Smooth muscle cell (in vitro differentiated cells): Measurements from ENCODE around the gene PMAIP1. TPM values are rescaled to one million over a fixed set of nuclear protein-coding genes. Genes with fewer than 3 reads are reported as not detected.

Experiments
- DNase-seq: peaks from one replicate; lab custom pipeline; 2025; ENCODE audit not compliant: unreplicated experiment; lab: John Stamatoyannopoulos, UW
- H2AFZ ChIP-seq: fragments of 200-600 bp; sonication (generic); 2 replicates; pipeline ENCODE4 v1.6.0; 2016; ENCODE audit warnings: antibody characterized with exemption, low read depth, mild to moderate bottlenecking
- H3F3A ChIP-seq: fragments of 200-600 bp; sonication (generic); 2 replicates; pipeline ENCODE4 v1.6.0; 2017; ENCODE audit warnings: antibody characterized with exemption, low read depth
- H3K27ac ChIP-seq: fragments of 200-600 bp; sonication (generic); 2 replicates; pipeline ENCODE4 v1.5.1; 2016; ENCODE audit warnings: low read depth, mild to moderate bottlenecking
- H3K27me3 ChIP-seq: fragments of 200-600 bp; sonication (generic); 2 replicates; pipeline ENCODE4 v1.6.1; 2016; ENCODE audit warnings: low read depth, mild to moderate bottlenecking
- H3K36me3 ChIP-seq: fragments of 200-600 bp; sonication (generic); 2 replicates; pipeline ENCODE4 v1.5.1; 2016; ENCODE audit warnings: low read depth
- H3K4me1 ChIP-seq: fragments of 200-600 bp; sonication (generic); 2 replicates; pipeline ENCODE4 v1.5.1; 2016; ENCODE audit warnings: low read depth
- H3K4me2 ChIP-seq: fragments of 200-600 bp; sonication (generic); 2 replicates; pipeline ENCODE4 v1.6.0; 2016; ENCODE audit warnings: mild to moderate bottlenecking
- H3K4me3 ChIP-seq: fragments of 200-600 bp; sonication (generic); 2 replicates; pipeline ENCODE4 v1.5.1; 2016; ENCODE audit warnings: mild to moderate bottlenecking
- H3K79me2 ChIP-seq: fragments of 200-600 bp; sonication (generic); 2 replicates; pipeline ENCODE4 v1.6.0; 2016; ENCODE audit warnings: low read depth, mild to moderate bottlenecking
- H3K9ac ChIP-seq: fragments of 200-600 bp; sonication (generic); 2 replicates; pipeline ENCODE4 v1.6.0; 2016; ENCODE audit warnings: low read depth
- H3K9me3 ChIP-seq: fragments of 200-600 bp; sonication (generic); replicated peaks from 2 replicates; pipeline ENCODE4 v1.5.1; 2016; ENCODE audit warnings: low read depth
- H4K20me1 ChIP-seq: fragments of 200-600 bp; sonication (generic); 2 replicates; pipeline ENCODE4 v1.6.0; 2016; ENCODE audit warnings: low read depth
- CTCF ChIP-seq: fragments of 200-600 bp; sonication (generic); IDR thresholded peaks from 2 replicates; pipeline ENCODE4 v1.5.1; 2017; ENCODE audit warnings: borderline replicate concordance, mild to moderate bottlenecking, antibody characterized with exemption; ENCODE audit not compliant: insufficient read depth, poor library complexity, severe bottlenecking
- WGBS: methylation state at CpG from one replicate; pipeline ENCODE4 v1.1.7; 2016; ENCODE audit warnings: low lambda C conversion rate; 5-methylcytosine and 5-hydroxymethylcytosine counted together
- polyA plus RNA-seq: library from polyadenylated mRNA; unstranded; fragments of >200 nt; fragmentation: Nextera tagmentation; extraction: Ambion mirVana; gene quantifications from 2 replicates; pipeline ENCODE4 v1.2.1, GENCODE V29; 2016
- total RNA-seq: library from RNA; depleted of rRNA; stranded (reverse); fragments of >200 nt; gene quantifications from 2 replicates; pipeline ENCODE4 v1.2.3, GENCODE V29; 2014

Gene PMAIP1
- total and polyA plus RNA-seq, 2 experiments from 2014 or later = 18.0 to 37.5 TPM

GRCh38 chr18:59907660-59908059, 7.9 kb downstream of the PMAIP1 start:
- Histone ChIP-seq H4K20me1 (peaks cover 4% of the 10 kb centered on the region), H3K4me2 (no peak overlapping the region), H3F3A (no peaks in the 10 kb centered on the region), H3K4me3 (no peak overlapping the region), H3K27me3 (peaks cover 38% of the 10 kb centered on the region), H3K36me3 (no peaks in the 10 kb centered on the region), H3K27ac (no peak overlapping the region), H3K9me3 (no peaks in the 10 kb centered on the region), H3K9ac (no peak overlapping the region), H3K79me2 (no peaks in the 10 kb centered on the region), H3K4me1 (no peaks in the 10 kb centered on the region), H2AFZ (no peak overlapping the region)
- DNase-seq = no peak
- TF ChIP-seq CTCF = no peak
- 93% methylated on average over 4 of the region's 4 CpGs for WGBS

- Histone ChIP-seq H3K4me1 (no peaks in the 10 kb centered on the region), H3K27me3 (peaks cover 38% of the 10 kb centered on the region), H2AFZ (no peak overlapping the region), H4K20me1 (no peaks in the 10 kb centered on the region), H3F3A (no peaks in the 10 kb centered on the region), H3K9me3 (no peaks in the 10 kb centered on the region), H3K9ac (peak overlapping the region; percentile 35), H3K4me2 (peak overlapping the region; percentile 58), H3K79me2 (no peaks in the 10 kb centered on the region), H3K36me3 (no peaks in the 10 kb centered on the region), H3K27ac (peak overlapping the region; percentile 78), H3K4me3 (no peak overlapping the region)
- WGBS = 45% methylated on average over 7 of the region's 7 CpGs
- TF ChIP-seq CTCF = no peak
- no peak for DNase-seq
Measured at GRCh38 chr18:59908799-59909198, 9.0 kb downstream of the PMAIP1 start.

GRCh38 chr18:59909289-59910036, 9.7 kb downstream of the PMAIP1 start:
- Histone ChIP-seq H4K20me1 (no peaks in the 10 kb centered on the region), H2AFZ (no peak overlapping the region), H3K9ac (peak overlapping the region; percentile 35), H3K4me2 (peak overlapping the region; percentile 58), H3K79me2 (no peaks in the 10 kb centered on the region), H3K36me3 (no peaks in the 10 kb centered on the region), H3K4me1 (no peaks in the 10 kb centered on the region), H3K27ac (peak overlapping the region; percentile 78), H3K9me3 (no peaks in the 10 kb centered on the region), H3K4me3 (no peak overlapping the region), H3F3A (no peaks in the 10 kb centered on the region), H3K27me3 (peaks cover 38% of the 10 kb centered on the region)
- DNase-seq = no peak
- TF ChIP-seq CTCF = no peak
- WGBS = 53% methylated on average over 11 of the region's 11 CpGs

- WGBS = 7% methylated on average over 2 of the region's 2 CpGs
Measured at GRCh38 chr18:59910967-59911366, 11.2 kb downstream of the PMAIP1 start.

More at GRCh38 chr18:59910967-59911366, 11.2 kb downstream of the PMAIP1 start:
- no peak for TF ChIP-seq CTCF
- H3F3A ChIP-seq = peaks cover 2% of the 10 kb centered on the region
- H2AFZ ChIP-seq = no peak overlapping the region
- H3K9me3 ChIP-seq = no peaks in the 10 kb centered on the region
- no peak overlapping the region for H3K4me3 ChIP-seq
- no peaks in the 10 kb centered on the region for H4K20me1 ChIP-seq
- H3K79me2 ChIP-seq = no peaks in the 10 kb centered on the region
- H3K27ac ChIP-seq = peak overlapping the region; percentile 66
- no peaks in the 10 kb centered on the region for H3K4me1 ChIP-seq
- H3K36me3 ChIP-seq = no peaks in the 10 kb centered on the region
- H3K27me3 ChIP-seq = peaks cover 26% of the 10 kb centered on the region
- H3K4me2 ChIP-seq = peak overlapping the region; percentile 70
- DNase-seq = peak; percentile 1
- H3K9ac ChIP-seq = no peak overlapping the region
